ENCODE data around the gene SUGP2. TPM values are rescaled to one million over a fixed set of nuclear protein-coding genes. Genes with fewer than 3 reads are reported as not detected.

Gene SUGP2
- total RNA-seq (2022; extraction: Qiagen RNA extraction; ENCODE audit: low read depth) = 21.2 to 38.5 TPM (median 30.9 TPM) in 5 replicates

GRCh38 chr19:19033426-19034203 lies at the start of gene SUGP2, which contains the start of gene ARMC6:
TSS of gene SUGP2 (minus strand) at chr19:19033517. CDS start at chr19:19031071, 2,446 bp downstream.
TSS of gene ARMC6 (plus strand) at chr19:19033603. CDS start at chr19:19034210, 607 bp downstream.

GRCh38 chr19:19063183-19064097 lies 30.1 kb upstream of the SUGP2 start, which contains the start of gene SLC25A42:
TSS of gene SLC25A42 (plus strand) at chr19:19063994. CDS start at chr19:19096125, 32,131 bp downstream.

Other genes starting within 250 kb of the SUGP2 start
- gene COMP, start 242.2 kb downstream of the SUGP2 start, total RNA-seq (2022; extraction: Qiagen RNA extraction; ENCODE audit: low read depth) = 0.09 to 0.15 TPM (median 0.12 TPM) in 4 of 5 replicates, not detected in the other
- gene UPF1, start 201.6 kb downstream of the SUGP2 start, total RNA-seq (2022; extraction: Qiagen RNA extraction; ENCODE audit: low read depth) = 24.1 to 45.3 TPM (median 41.7 TPM) in 5 replicates
- 3.1 to 7.2 TPM (median 6.3 TPM) in 5 replicates for gene CERS1, start 137.4 kb downstream of the SUGP2 start, total RNA-seq (2022; extraction: Qiagen RNA extraction; ENCODE audit: low read depth)
- 139 to 168 TPM (median 153 TPM) in 5 replicates for gene COPE, start 114.1 kb downstream of the SUGP2 start, total RNA-seq (2022; extraction: Qiagen RNA extraction; ENCODE audit: low read depth)
- 34.2 to 45.5 TPM (median 42.4 TPM) in 5 replicates for gene DDX49, start 113.8 kb downstream of the SUGP2 start, total RNA-seq (2022; extraction: Qiagen RNA extraction; ENCODE audit: low read depth)
- 21.5 to 38.0 TPM (median 31.3 TPM) in 5 replicates for gene HOMER3, start 92.3 kb downstream of the SUGP2 start, total RNA-seq (2022; extraction: Qiagen RNA extraction; ENCODE audit: low read depth)
- gene ARMC6, start 86 bp upstream of the SUGP2 start, total RNA-seq (2022; extraction: Qiagen RNA extraction; ENCODE audit: low read depth) = 23.8 to 30.4 TPM (median 29.8 TPM) in 5 replicates
- gene SLC25A42, start 30.5 kb upstream of the SUGP2 start, total RNA-seq (2022; extraction: Qiagen RNA extraction; ENCODE audit: low read depth) = 0.19 to 1.1 TPM (median 0.87 TPM) in 5 replicates
- 11.6 to 27.0 TPM (median 24.9 TPM) in 5 replicates for gene TMEM161A, start 105.0 kb upstream of the SUGP2 start, total RNA-seq (2022; extraction: Qiagen RNA extraction; ENCODE audit: low read depth)
- 0.15 to 0.82 TPM (median 0.63 TPM) in 5 replicates for gene MEF2B, start 136.7 kb upstream of the SUGP2 start, total RNA-seq (2022; extraction: Qiagen RNA extraction; ENCODE audit: low read depth)
- gene BORCS8, start 158.6 kb upstream of the SUGP2 start, total RNA-seq (2022; extraction: Qiagen RNA extraction; ENCODE audit: low read depth) = 9.2 to 12.7 TPM (median 11.5 TPM) in 5 replicates
- gene RFXANK, start 158.7 kb upstream of the SUGP2 start, total RNA-seq (2022; extraction: Qiagen RNA extraction; ENCODE audit: low read depth) = 26.4 to 47.2 TPM (median 43.9 TPM) in 5 replicates
- gene NR2C2AP, start 169.9 kb upstream of the SUGP2 start, total RNA-seq (2022; extraction: Qiagen RNA extraction; ENCODE audit: low read depth) = 26.5 to 31.8 TPM (median 30.6 TPM) in 5 replicates
- gene NCAN, start 178.4 kb upstream of the SUGP2 start, total RNA-seq (2022; extraction: Qiagen RNA extraction; ENCODE audit: low read depth) = 0.02 TPM in 1 of 5 replicates, not detected in the others
- gene TM6SF2, start 239.8 kb upstream of the SUGP2 start, total RNA-seq (2022; extraction: Qiagen RNA extraction; ENCODE audit: low read depth) = 0.33 to 2.2 TPM (median 0.50 TPM) in 5 replicates